Tibial nerve (tissue), 3 donors: Measurements from ENCODE around the gene PSME2.

ENCODE experiments used
- EP300 ChIP-seq, 2 donors: sonication (generic); formaldehyde crosslinking; IDR thresholded peaks; one replicate each; pipeline ENCODE4 v1.6.1; 2017; ENCODE audit warnings: antibody characterized with exemption in 2 of 2, mild to moderate bottlenecking in 1 of 2
- POLR2A ChIP-seq, 2 donors: fragments of 450-650 bp; IDR thresholded peaks; one replicate each; pipeline ENCODE4 v1.6.1; 2017; ENCODE audit warnings: antibody characterized with exemption in 2 of 2, mild to moderate bottlenecking in 2 of 2, moderate library complexity in 2 of 2

- TF ChIP-seq POLR2A (IDR thresholded peaks at IDR 0.05) = no peak
- TF ChIP-seq EP300 (IDR thresholded peaks at IDR 0.05) = no peak
Measured at GRCh38 chr14:24172871-24173281, 26.5 kb upstream of the PSME2 start.
